Fibroblast of lung (primary cell): Measurements from ENCODE around the gene KLF3. TPM values are rescaled to one million over a fixed set of nuclear protein-coding genes. Genes with fewer than 3 reads are reported as not detected.

Source experiments
- DNase-seq, 2 donors: peaks; one replicate each; pipeline versions ENCODE4 v3.0.0 to v3.0.0-alpha.2; 2010; ENCODE audit warnings: low read depth in 2 of 2
- H2AFZ ChIP-seq: 2 replicates; pipeline ENCODE4 v1.5.1; 2012; ENCODE audit warnings: low read length, control low read depth, inconsistent platforms
- H3K27ac ChIP-seq: 2 replicates; pipeline ENCODE4 v1.5.1; 2011; ENCODE audit warnings: low read length, control low read depth; ENCODE audit not compliant: insufficient read depth
- H3K27me3 ChIP-seq: 2 replicates; pipeline ENCODE4 v1.5.1; 2011; ENCODE audit warnings: mild to moderate bottlenecking, low read length; ENCODE audit not compliant: control insufficient read depth, insufficient read depth
- H3K36me3 ChIP-seq: 2 replicates; pipeline ENCODE4 v1.5.1; 2011; ENCODE audit warnings: low read length; ENCODE audit not compliant: control insufficient read depth, insufficient read depth
- H3K4me1 ChIP-seq: 2 replicates; pipeline ENCODE4 v1.5.1; 2011; ENCODE audit warnings: low read length; ENCODE audit not compliant: control insufficient read depth, insufficient read depth; ENCODE audit errors: extremely low read depth
- H3K4me2 ChIP-seq: 2 replicates; pipeline ENCODE4 v1.5.1; 2011; ENCODE audit warnings: low read length, control low read depth; ENCODE audit not compliant: insufficient read depth; ENCODE audit errors: extremely low read depth
- H3K4me3 ChIP-seq, 4 experiments: fragments of 200-600 bp in 1 of 4; sonication (generic) in 1 of 4; replicated peaks in 1 of 4; 2 replicates each; pipeline ENCODE4 v1.5.1; 2011 to 2016; ENCODE audit warnings: low read length in 4 of 4, low read depth in 3 of 4, mild to moderate bottlenecking in 3 of 4, control low read depth in 2 of 4, inconsistent platforms in 1 of 4, mixed read lengths in 1 of 4; ENCODE audit not compliant: insufficient read depth in 1 of 4; ENCODE audit errors: control extremely low read depth in 1 of 4
- H3K79me2 ChIP-seq: 2 replicates; pipeline ENCODE4 v1.5.1; 2012; ENCODE audit warnings: mild to moderate bottlenecking, low read length, inconsistent platforms; ENCODE audit not compliant: control insufficient read depth, insufficient read depth
- H3K9ac ChIP-seq: 2 replicates; pipeline ENCODE4 v1.5.1; 2011; ENCODE audit warnings: mild to moderate bottlenecking, low read length, control low read depth; ENCODE audit not compliant: insufficient read depth
- H3K9me3 ChIP-seq: 2 replicates; pipeline ENCODE4 v1.5.1; 2012; ENCODE audit warnings: low read depth, low read length; ENCODE audit not compliant: control insufficient read depth, insufficient read depth
- H4K20me1 ChIP-seq: 2 replicates; pipeline ENCODE4 v1.5.1; 2011; ENCODE audit warnings: low read length; ENCODE audit not compliant: control insufficient read depth, insufficient read depth; ENCODE audit errors: extremely low read depth
- CTCF ChIP-seq, 2 donors: IDR thresholded peaks in 1 of 2; conservative IDR thresholded peaks in 1 of 2; 1 replicate in 1 of 2; 2 replicates in 1 of 2; pipeline ENCODE4 v1.5.1; 2011 to 2012; ENCODE audit warnings: low read length in 2 of 2, control low read depth in 1 of 2, inconsistent platforms in 1 of 2, low read depth in 1 of 2, mild to moderate bottlenecking in 1 of 2
- EZH2 ChIP-seq: IDR thresholded peaks from 2 replicates; pipeline ENCODE4 v1.5.1; 2012; ENCODE audit warnings: low read length, control low read depth, mild to moderate bottlenecking; ENCODE audit errors: missing control alignments
- polyA plus RNA-seq, 2 donors: library from polyadenylated mRNA; depleted of rRNA in 1 of 2; stranded (reverse) in 1 of 2; unstranded in 1 of 2; fragments of >200 nt; gene quantifications; 2 replicates each; pipeline ENCODE4 v1.2.1, GENCODE V29; 2011 to 2012; ENCODE audit warnings: missing spikeins in 1 of 2
- total RNA-seq: library from RNA; depleted of rRNA; stranded (reverse); fragments of >200 nt; gene quantifications from 2 replicates; pipeline ENCODE4 v1.2.1, GENCODE V29; 2014

Gene KLF3
- total and polyA plus RNA-seq, 2 donors (not counting 1 experiment from before 2014, with no cell fraction given): 12.4 to 18.9 TPM

DNA sequence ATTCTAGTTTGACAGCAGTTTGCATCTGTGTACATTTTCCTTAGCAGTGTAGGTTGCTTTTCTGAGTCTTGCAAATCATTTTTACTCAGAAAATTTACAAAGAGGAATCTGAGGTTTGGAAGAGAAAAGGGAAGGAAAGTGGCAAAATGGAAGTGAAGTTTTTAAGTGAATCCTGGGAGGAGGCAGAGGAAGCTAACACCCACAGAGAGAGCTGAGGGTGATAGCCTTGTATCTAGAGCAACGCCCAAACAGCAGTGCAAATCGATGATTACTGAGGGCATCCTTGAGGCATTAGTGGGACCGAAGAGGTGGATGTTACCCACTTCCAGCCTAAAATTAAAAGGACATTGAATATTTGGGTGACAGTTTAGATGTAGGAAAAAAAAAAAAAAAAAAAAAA, 31.8 kb downstream of the KLF3 start:
- no peak for DNase-seq
- no peak overlapping the region for H3K27ac ChIP-seq
- H3K9me3 ChIP-seq: no peaks in the 10 kb centered on the region
- H3K4me2 ChIP-seq: no peak overlapping the region
- H3K4me3 ChIP-seq: no peak overlapping the region
- no peak overlapping the region for H2AFZ ChIP-seq
- no peaks in the 10 kb centered on the region for H3K27me3 ChIP-seq
- H3K4me1 ChIP-seq: no peaks in the 10 kb centered on the region
- TF ChIP-seq EZH2 (no peak), CTCF (conservative IDR thresholded peaks at IDR 0.05 in 1 of 2, IDR thresholded peaks at IDR 0.05 in 1 of 2; ENCODE audit: low read depth in 1 of 2, low read length in 2 of 2) (no peak)
- H4K20me1 ChIP-seq: no peaks in the 10 kb centered on the region
- H3K79me2 ChIP-seq: no peaks in the 10 kb centered on the region
- H3K9ac ChIP-seq: no peak overlapping the region
- H3K36me3 ChIP-seq: peaks cover 10% of the 10 kb centered on the region

DNA sequence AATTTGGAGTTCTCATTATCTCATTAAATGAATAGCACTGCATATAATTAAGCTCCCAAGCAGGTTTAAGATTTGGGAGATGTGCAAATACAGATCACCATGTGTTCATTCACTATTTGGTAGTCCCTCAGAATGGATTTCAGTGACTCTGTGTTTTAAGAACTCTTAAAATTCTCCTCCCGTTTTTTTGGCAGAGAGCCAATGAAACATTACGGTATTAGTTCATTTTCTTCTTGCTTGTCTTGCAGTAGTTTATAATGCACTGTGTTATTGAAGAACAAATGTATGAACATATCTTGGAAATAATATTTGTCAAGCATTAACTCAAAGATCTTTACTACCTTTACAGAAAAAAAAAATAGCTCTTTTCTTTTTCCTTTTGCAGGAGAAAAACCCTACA, 32.7 kb downstream of the KLF3 start:
- H3K9ac ChIP-seq: no peak overlapping the region
- H3K27ac ChIP-seq: no peak overlapping the region
- no peaks in the 10 kb centered on the region for H3K9me3 ChIP-seq
- H3K79me2 ChIP-seq: no peaks in the 10 kb centered on the region
- no peaks in the 10 kb centered on the region for H4K20me1 ChIP-seq
- H2AFZ ChIP-seq: no peak overlapping the region
- peak in 1 of 2 donors; percentile 54 for DNase-seq
- no peak for TF ChIP-seq CTCF (conservative IDR thresholded peaks at IDR 0.05 in 1 of 2, IDR thresholded peaks at IDR 0.05 in 1 of 2; ENCODE audit: low read depth in 1 of 2, low read length in 2 of 2)
- H3K4me2 ChIP-seq: no peak overlapping the region
- H3K27me3 ChIP-seq: no peaks in the 10 kb centered on the region
- no peak overlapping the region for H3K4me3 ChIP-seq
- H3K36me3 ChIP-seq: peaks cover 10% of the 10 kb centered on the region
- H3K4me1 ChIP-seq: no peaks in the 10 kb centered on the region

DNA sequence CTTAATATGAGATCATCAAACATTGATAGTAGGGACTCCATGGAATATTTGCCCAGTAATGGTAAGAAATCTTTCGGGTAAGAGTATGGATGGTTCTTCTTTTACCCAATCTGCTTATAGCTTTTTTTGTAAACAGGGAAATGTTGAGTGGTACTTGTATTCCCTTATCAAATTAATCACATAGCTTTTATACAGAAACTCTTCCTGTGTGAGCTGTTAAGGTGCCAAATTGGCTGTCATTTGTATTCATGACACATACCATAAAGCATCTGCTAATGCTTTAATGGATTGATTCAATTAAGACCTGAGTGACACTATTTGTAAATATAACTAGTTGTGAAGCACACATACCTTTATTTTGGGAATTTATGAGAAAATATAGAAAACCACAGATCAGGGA, 34.2 kb downstream of the KLF3 start:
- no peak overlapping the region for H3K9ac ChIP-seq
- no peaks in the 10 kb centered on the region for H4K20me1 ChIP-seq
- H3K4me2 ChIP-seq: no peak overlapping the region
- H3K36me3 ChIP-seq: peaks cover 10% of the 10 kb centered on the region
- H3K27me3 ChIP-seq: no peaks in the 10 kb centered on the region
- no peaks in the 10 kb centered on the region for H3K4me1 ChIP-seq
- no peaks in the 10 kb centered on the region for H3K9me3 ChIP-seq
- H3K4me3 ChIP-seq: no peak overlapping the region
- no peaks in the 10 kb centered on the region for H3K79me2 ChIP-seq
- DNase-seq: no peak
- no peak overlapping the region for H2AFZ ChIP-seq
- H3K27ac ChIP-seq: no peak overlapping the region
- TF ChIP-seq EZH2 (no peak), CTCF (conservative IDR thresholded peaks at IDR 0.05 in 1 of 2, IDR thresholded peaks at IDR 0.05 in 1 of 2; ENCODE audit: low read depth in 1 of 2, low read length in 2 of 2) (no peak)
